SU-DHL-6 (cell line): ENCODE measurements around the gene CACNA2D1.

Experiments used
- CTCF ChIP-seq: fragments of 200-600 bp; sonication (generic); IDR thresholded peaks from one replicate; pipeline ENCODE4 v1.5.1; 2017; ENCODE audit warnings: antibody characterized with exemption, mild to moderate bottlenecking, low read length, moderate library complexity; ENCODE audit not compliant: insufficient read depth, poor library complexity, severe bottlenecking
- EZH2phosphoT487 ChIP-seq: fragments of 200-600 bp; sonication (generic), shearing (Covaris generic); conservative IDR thresholded peaks from 2 replicates; pipeline ENCODE4 v1.6.1; 2018; ENCODE audit warnings: mild to moderate bottlenecking, antibody characterized with exemption, low read length, moderate library complexity, mixed read lengths

DNA sequence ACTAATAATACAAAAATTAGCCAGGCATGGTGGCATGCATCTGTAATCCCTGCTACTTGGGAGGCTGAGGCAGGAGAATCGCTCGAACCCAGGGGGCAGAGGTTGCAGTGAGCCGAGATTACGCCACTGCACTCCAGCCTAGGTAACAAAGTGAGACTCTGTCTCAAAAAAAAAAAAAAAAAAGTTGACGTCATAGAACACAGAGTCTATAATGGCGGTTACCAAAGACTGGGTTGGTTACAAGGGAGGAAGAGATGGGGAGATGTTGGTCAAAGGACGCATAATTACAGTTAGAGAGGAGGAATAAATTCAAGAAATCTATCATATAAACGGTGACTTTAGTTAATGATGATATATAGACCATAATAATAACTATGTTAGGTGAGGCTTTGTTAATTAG lies 364.1 kb downstream of the CACNA2D1 start:
- no peak for TF ChIP-seq CTCF
- no peak for TF ChIP-seq EZH2phosphoT487
